ENCODE data around the gene CCDC149. TPM values are rescaled to one million over a fixed set of nuclear protein-coding genes. Genes with fewer than 3 reads are reported as not detected.

The CCDC149 gene
- total and polyA plus RNA-seq, 2 of the 4 experiments (the other 2 are of a cell fraction) = 6.7 to 7.0 TPM

DNA sequence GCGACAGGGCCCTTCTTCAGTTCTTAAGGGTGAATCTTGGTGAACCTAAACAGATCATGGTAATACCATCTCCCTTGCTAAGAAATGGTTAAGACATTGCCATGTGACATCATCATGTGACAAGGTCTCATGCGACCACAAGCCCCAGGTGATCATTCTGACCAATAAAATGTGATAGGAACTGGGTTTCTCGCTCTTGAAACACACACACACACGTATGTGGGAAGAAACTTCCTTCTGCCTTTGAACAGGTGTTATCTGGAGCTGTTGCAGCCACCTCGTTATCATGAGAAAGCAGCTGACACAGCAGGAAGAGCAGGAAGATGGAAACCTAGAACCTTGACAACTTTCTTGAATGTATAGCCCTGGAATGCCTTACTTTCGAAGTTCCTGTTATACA is 107.3 kb downstream of the CCDC149 start:
- Histone ChIP-seq H3K4ac (ENCODE audit: low read depth, low read length) (no peak overlapping the region), H2AFZ (replicated peaks; ENCODE audit: low read length, poor library complexity) (no peak overlapping the region), H3K4me1 (ENCODE audit: control insufficient read depth, insufficient read depth, low read length) (peaks cover 12% of the 10 kb centered on the region), H4K5ac (ENCODE audit: low read depth, low read length) (no peak overlapping the region), H2BK5ac (ENCODE audit: low read depth, low read length, poor library complexity, severe bottlenecking) (no peak overlapping the region), H4K8ac (ENCODE audit: low read depth in 2 of 2, low read length in 2 of 2) (no peak overlapping the region), H4K91ac (ENCODE audit: insufficient read depth, low read depth, low read length) (no peak overlapping the region), H2AK9ac (replicated peaks; ENCODE audit: low read depth, low read length, poor library complexity) (no peak overlapping the region), H4K20me1 (ENCODE audit: insufficient read depth, low read length) (0 out of 2 replicates have a peak, but pooled peaks cover 3% of the 10 kb centered on the region), H3K14ac (replicated peaks; ENCODE audit: low read depth, low read length) (no peak overlapping the region), H3K79me1 (ENCODE audit: low read depth in 1 of 2, low read length in 2 of 2) (peaks cover 0 to 5% of the 10 kb centered on the region in 2 experiments; a peak in 1 of 4 replicates), H3K23ac (ENCODE audit: low read depth, low read length) (no peak overlapping the region), H3K9me3 (ENCODE audit: control insufficient read depth, insufficient read depth, low read length) (no peaks in the 10 kb centered on the region), H2BK120ac (ENCODE audit: low read depth, low read length) (no peak overlapping the region), H3K18ac (ENCODE audit: low read depth, low read length) (no peak overlapping the region), H2BK15ac (ENCODE audit: low read depth, low read length) (no peak overlapping the region), H3K27ac (ENCODE audit: insufficient read depth, low read length) (no peak overlapping the region), H3K36me3 (ENCODE audit: control insufficient read depth, insufficient read depth, low read length) (peaks cover 3% of the 10 kb centered on the region; the same call in 1 of the 2 replicates), H3K9me1 (ENCODE audit: insufficient read depth, low read length) (peaks cover 12% of the 10 kb centered on the region), H2BK20ac (ENCODE audit: low read depth, low read length) (no peak overlapping the region), H3K56ac (ENCODE audit: extremely low read depth, insufficient read depth, low read length) (no peak overlapping the region), H3K9ac (ENCODE audit: low read depth, low read length) (no peak overlapping the region), H3K4me3 (ENCODE audit: insufficient read depth, low read depth, low read length) (no peak overlapping the region), H3K4me2 (ENCODE audit: low read depth, low read length) (no peak overlapping the region), H2AK5ac (ENCODE audit: low read depth, low read length) (no peak overlapping the region), H3K27me3 (ENCODE audit: control insufficient read depth, insufficient read depth, low read length) (no peaks in the 10 kb centered on the region)
- no CpG with 5 or more reads among the region's 6 CpGs for WGBS, 2 experiments (ENCODE audit: extremely low coverage in 2 of 2, insufficient read length in 1 of 2)
- DNase-seq (no peak), ATAC-seq (ENCODE audit: low read depth) (no peak)
- TF ChIP-seq CHD1 (IDR thresholded peaks at IDR 0.05; ENCODE audit: low read depth, low read length) (no peak), MXI1 (IDR thresholded peaks at IDR 0.05; ENCODE audit: borderline replicate concordance, low read depth, low read length) (no peak), SMC3 (IDR thresholded peaks at IDR 0.05; ENCODE audit: low read depth, low read length) (no peak), MAFK (IDR thresholded peaks at IDR 0.05; ENCODE audit: low read depth, low read length) (peak; percentile 21; the same call in 1 of the 2 replicates)
- TF ChIP-seq, protein P1, sequence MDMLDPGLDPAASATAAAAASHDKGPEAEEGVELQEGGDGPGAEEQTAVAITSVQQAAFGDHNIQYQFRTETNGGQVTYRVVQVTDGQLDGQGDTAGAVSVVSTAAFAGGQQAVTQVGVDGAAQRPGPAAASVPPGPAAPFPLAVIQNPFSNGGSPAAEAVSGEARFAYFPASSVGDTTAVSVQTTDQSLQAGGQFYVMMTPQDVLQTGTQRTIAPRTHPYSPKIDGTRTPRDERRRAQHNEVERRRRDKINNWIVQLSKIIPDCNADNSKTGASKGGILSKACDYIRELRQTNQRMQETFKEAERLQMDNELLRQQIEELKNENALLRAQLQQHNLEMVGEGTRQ (IDR thresholded peaks at IDR 0.05; ENCODE audit: low read depth, low read length) = peak; percentile 34; the same call in 1 of the 2 replicates
- POLR2A ChIA-PET (ENCODE audit: unreplicated experiment) = no interaction called here
- intact Hi-C loops (cut with micrococcal nuclease) (no loop called here), in situ Hi-C loops (cut with MboI; ENCODE audit: low sequenced_read_pairs) (no loop called here), dilution Hi-C loops (cut with HindIII; ENCODE audit: low sequenced_read_pairs, unreplicated experiment) (no loop called here)
- CTCF ChIA-PET = no interaction called here
- BruUV-seq (replicated peaks) = no TSS peak

All from IMR-90 (cell line).